NCI-H1436 (cell line): Measurements from ENCODE around the gene NUDT3.
"Not testable (repeated sequence)": the region's sequence is repeated elsewhere in the genome, so short reads cannot be mapped to it uniquely, and the experiment has no call there.

Experiments used
- DNase-seq: peaks from one replicate; lab custom pipeline; 2025; lab: John Stamatoyannopoulos, UW

NUDT3 gene

DNA sequence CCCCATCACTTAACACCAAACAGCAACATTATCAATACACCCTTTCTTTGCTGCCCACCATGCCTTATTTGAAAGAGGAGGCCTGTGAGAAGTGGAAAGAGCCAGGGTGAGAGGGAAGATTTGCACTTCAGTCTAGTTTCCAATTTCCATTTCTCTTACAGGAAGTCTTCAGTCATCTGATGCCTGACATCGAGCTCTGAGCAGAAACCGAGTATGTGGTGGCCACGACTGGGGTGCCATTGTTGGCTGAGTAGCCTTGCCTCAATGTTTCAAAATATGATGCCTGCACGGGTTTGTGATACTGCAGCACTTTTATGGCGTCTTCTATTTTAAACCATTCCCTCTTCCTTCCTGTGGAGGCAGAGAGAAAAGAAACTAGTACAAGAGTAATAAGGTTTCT lies 103.9 kb downstream of the NUDT3 start:
- DNase-seq: no peak

- DNase-seq: no peak
These were observed 106.9 kb downstream of the NUDT3 start for GRCh38 chr6:34285448-34286164.

DNA sequence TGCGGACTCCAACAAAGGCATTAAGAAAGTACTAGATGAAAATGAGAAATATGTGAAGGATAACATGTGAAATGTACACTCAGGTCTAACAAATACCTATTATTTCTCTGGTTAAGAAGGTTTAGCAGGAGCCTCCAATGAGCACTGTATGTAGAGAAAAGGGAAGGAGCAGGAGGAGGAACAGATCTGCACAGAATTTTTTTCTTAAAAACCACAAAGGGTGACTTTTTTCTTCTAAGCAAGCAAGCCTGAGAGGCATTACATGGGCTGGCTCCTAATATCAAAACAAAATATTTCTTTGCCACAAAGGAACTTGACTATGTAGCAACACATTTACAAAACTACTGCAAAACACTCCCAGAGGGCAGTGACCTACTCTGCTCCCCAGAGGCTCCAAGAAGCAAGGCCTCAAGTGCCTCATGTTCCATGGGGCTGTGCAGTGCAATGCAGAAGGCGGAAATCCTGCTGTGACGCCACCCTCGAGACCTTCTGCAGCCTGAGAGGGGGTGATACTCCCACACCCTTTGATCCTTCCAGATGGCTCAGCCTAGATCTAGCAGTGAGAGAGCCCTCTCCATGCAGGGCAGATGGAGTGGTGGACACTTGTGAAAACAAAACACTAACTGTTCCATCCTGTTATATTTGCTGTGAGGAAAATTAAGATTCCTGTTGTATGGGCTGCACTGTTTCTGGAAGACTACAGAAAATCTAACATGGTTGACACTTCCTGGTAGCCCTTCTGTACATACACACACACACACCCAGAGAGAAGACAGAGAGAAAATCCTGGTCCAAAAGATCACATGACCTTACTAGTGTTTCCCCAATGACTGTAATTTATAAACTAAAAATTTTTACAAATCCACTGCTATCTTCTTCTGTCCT lies 107.7 kb downstream of the NUDT3 start:
- no peak for DNase-seq

GRCh38 chr6:34281702-34282334 lies 110.7 kb downstream of the NUDT3 start:
- DNase-seq: no peak

- DNase-seq: no peak
These were observed 112.3 kb downstream of the NUDT3 start for GRCh38 chr6:34280216-34280615.

DNA sequence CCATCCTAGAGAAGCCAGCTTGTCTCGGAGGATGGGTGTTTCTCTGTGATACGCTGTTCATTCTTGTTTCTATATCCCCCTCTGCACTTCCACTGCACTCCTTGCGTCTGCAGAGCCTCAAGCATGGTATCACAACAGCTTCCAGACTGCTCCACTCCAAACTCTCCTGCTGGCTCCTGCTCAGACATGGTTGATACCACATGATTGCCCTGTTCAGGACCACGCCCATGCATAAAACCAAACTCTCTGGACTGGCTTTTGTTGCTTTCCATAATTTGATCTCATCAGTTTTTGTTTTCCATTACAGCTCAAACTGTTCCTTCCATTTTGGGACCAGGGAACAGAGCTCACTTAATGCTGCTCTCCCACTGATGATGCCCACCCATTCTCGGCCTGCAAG lies 113.6 kb downstream of the NUDT3 start:
- no peak for DNase-seq

- DNase-seq: no peak
These were observed 114.7 kb downstream of the NUDT3 start for GRCh38 chr6:34277763-34278112.

- no peak for DNase-seq
These were observed 115.3 kb downstream of the NUDT3 start for GRCh38 chr6:34276881-34277762.

GRCh38 chr6:34276191-34276590 lies 116.3 kb downstream of the NUDT3 start:
- no peak for DNase-seq

- no peak for DNase-seq
These were observed 117.2 kb downstream of the NUDT3 start for GRCh38 chr6:34275128-34275804.

DNA sequence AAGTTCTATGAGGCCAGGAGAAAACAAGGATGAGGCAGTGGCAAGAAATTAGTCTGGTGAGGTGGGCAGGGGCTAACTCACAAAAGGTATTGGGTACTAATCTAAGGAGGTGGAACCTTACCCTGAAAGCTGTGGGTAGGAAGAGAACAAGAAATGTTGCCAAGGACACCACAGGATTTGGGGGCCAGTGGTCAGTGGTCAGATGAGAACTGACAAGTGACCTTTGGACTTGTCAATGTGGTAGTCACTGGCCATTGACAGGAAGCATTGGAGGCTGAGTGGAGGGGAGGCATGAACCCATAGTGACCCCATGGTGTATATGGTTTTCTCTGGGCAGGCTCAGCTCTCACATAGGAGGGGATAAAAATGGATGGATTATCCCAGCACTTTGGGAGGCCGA lies 118.3 kb downstream of the NUDT3 start:
- no peak for DNase-seq

GRCh38 chr6:34273242-34273805 lies 119.1 kb downstream of the NUDT3 start:
- DNase-seq: no peak

DNA sequence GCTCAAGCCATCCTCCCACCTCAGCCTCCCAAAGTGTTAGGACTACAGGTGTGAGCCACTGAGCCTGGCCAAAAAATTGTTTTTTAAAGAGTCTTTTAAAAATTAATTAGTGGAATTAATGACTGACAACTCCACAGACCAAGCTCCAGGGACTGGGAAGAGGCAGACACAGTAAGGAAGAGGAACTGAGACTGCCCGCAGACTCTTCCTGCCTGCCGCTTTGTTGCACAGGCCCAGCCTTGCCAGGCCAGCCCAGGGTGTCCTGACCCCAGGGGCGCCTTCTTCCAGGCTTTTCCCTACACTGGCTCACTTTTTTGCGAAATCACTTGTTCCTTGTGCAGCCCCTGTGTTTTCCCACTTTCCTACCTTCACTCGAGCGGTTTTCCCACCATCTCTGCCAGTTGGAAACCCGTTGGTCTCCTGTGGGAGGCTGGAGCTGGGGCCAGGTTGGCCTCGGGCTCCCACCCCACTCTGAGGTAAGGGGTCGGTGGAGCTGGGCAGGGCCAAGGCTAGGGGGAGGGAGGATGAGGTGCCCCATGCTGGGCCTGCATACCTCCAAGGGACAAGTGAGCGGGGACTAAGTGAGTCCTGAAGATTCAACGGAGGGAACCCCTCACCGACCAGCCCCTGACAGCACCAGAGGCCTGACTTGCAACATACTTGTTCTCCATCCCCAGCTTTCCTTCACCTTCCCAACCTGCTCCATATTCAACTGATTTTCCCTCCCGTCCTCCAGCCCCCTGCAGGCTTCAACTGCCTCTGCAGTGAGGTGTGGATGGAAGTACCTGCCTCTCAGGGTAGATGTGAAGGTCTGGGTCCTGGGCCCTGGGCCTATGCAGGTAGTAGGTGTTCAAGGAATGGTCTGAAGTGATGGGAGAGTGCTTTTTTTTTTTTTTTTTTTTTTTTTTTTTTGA lies 120.2 kb downstream of the NUDT3 start:
- DNase-seq: no peak

GRCh38 chr6:34269658-34270341 lies 122.7 kb downstream of the NUDT3 start:
- not testable (repeated sequence) for DNase-seq

- not testable (repeated sequence) for DNase-seq
These were observed 123.3 kb downstream of the NUDT3 start for GRCh38 chr6:34269132-34269531.

- no peak for DNase-seq
These were observed 124.7 kb downstream of the NUDT3 start for GRCh38 chr6:34267746-34268145.

DNA sequence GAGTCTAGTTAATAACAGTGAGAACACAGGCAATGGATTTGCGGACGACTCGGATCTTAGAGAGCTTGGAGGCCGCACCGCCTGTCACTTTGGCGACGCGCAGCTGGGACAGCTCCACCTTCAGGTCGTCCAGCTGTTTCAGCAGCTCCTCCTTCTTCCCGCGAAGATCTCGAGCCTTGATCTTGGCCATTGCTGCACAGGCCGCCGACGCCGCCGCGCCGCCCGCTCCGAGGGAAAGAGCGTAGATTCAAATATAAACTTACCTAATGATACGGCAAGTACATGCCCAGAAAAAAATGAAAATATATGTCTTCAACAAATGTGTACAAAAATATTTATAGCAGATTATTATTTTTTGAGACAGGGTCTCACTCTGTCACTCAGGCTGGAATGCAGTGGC lies 129.0 kb downstream of the NUDT3 start:
- DNase-seq: not testable (repeated sequence)

DNA sequence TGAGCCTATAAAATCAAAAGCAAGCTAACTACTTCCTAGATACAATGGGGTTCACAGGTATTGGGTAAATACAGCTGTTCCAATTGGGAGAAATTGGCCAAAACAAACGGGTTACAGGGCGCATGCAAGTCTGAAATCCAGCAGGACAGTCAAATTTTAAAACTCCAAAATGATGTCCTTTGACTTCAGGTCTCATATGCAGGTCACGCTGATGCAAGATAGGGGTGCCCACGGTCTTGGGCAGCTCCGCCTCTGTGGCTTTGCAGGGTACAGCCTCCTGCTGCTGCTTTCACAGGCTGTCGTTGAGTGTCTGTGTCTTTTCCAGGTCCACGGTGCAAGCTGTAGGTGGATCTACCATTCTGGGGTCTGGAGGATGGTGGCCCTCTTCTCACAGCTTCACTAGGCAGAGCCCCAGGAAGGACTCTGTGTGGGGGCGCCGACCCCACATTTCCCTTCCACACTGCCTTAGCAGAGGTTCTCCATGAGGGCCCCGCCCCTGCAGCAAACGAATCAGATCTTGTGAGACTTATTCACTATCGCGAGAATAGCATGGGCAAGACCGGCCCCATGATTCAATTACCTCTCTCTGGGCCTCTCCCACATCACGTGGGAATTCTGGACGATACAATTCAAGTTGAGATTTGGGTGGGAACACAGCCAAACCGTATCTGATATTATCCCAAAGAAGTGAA lies 131.7 kb downstream of the NUDT3 start:
- no peak for DNase-seq
